ENCODE measurements around the gene SAXO1.

Gene SAXO1

GRCh38 chr9:18890372-18890771 lies 142.6 kb downstream of the SAXO1 start:
- TF ChIP-seq, protein P1, sequence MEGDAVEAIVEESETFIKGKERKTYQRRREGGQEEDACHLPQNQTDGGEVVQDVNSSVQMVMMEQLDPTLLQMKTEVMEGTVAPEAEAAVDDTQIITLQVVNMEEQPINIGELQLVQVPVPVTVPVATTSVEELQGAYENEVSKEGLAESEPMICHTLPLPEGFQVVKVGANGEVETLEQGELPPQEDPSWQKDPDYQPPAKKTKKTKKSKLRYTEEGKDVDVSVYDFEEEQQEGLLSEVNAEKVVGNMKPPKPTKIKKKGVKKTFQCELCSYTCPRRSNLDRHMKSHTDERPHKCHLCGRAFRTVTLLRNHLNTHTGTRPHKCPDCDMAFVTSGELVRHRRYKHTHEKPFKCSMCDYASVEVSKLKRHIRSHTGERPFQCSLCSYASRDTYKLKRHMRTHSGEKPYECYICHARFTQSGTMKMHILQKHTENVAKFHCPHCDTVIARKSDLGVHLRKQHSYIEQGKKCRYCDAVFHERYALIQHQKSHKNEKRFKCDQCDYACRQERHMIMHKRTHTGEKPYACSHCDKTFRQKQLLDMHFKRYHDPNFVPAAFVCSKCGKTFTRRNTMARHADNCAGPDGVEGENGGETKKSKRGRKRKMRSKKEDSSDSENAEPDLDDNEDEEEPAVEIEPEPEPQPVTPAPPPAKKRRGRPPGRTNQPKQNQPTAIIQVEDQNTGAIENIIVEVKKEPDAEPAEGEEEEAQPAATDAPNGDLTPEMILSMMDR (IDR thresholded peaks at IDR 0.05; ENCODE audit: borderline replicate concordance, control extremely low read depth, extremely low read depth, insufficient read depth, missing control alignments) = no peak
- in situ Hi-C loops (cut with MboI; ENCODE audit: low sequenced_read_pairs, unreplicated experiment) = no loop called here
- no peak for DNase-seq (ENCODE audit: low spot score)

- DNase-seq (ENCODE audit: low spot score) = no peak
- TF ChIP-seq, protein P1 (IDR thresholded peaks at IDR 0.05; ENCODE audit: borderline replicate concordance, control extremely low read depth, extremely low read depth, insufficient read depth, missing control alignments) = no peak
- in situ Hi-C loops (cut with MboI; ENCODE audit: low sequenced_read_pairs, unreplicated experiment) = no loop called here
Observed at GRCh38 chr9:18889550-18889949, 143.5 kb downstream of the SAXO1 start.

DNA sequence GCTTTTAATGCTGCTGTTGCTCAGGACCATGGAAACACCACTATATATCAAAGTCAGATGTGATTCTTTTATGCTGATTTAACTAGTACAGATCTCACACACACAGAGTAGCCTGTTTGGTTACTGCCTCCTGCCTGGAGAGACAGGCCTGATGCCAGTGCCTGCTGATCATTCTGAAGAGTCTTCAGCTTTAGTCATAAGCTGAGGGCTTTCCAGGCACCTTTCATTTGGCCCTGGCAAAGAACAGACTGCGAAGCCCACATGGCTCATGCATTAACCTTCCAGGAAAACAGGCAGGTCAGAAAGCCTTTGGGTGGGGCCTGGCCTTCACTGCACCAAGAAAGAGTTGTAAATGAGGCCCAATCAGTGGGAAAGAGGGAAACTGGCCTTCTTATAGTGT lies 144.7 kb downstream of the SAXO1 start:
- in situ Hi-C loops (cut with MboI; ENCODE audit: low sequenced_read_pairs, unreplicated experiment) = no loop called here
- DNase-seq (ENCODE audit: low spot score) = no peak
- TF ChIP-seq, protein P1 (IDR thresholded peaks at IDR 0.05; ENCODE audit: borderline replicate concordance, control extremely low read depth, extremely low read depth, insufficient read depth, missing control alignments) = no peak

- no peak for DNase-seq (ENCODE audit: low spot score)
- in situ Hi-C loops (cut with MboI; ENCODE audit: low sequenced_read_pairs, unreplicated experiment) = no loop called here
- TF ChIP-seq, protein P1 (IDR thresholded peaks at IDR 0.05; ENCODE audit: borderline replicate concordance, control extremely low read depth, extremely low read depth, insufficient read depth, missing control alignments) = no peak
Observed at GRCh38 chr9:18887546-18887945, 145.5 kb downstream of the SAXO1 start.

DNA sequence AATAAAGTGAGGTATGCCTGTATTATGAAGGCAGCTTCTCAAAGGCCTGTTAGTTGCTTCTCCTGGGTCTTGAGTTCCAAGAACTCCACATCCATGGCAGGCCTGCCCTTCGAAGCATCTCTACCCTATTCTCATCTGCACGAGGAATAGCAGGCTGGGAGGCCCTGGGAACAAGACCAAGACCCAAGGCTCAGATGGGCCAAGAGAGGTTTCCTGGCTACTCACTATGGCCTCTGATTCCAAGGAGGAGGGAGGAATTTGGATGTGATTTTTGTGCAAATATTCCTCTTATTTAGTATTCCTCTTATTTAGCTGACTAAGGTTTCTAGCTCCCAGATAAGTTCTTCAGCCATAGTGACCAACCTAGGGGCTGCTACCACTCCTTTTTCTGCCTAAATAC lies 151.3 kb downstream of the SAXO1 start:
- DNase-seq (ENCODE audit: low spot score) = no peak
- TF ChIP-seq, protein P1 (IDR thresholded peaks at IDR 0.05; ENCODE audit: borderline replicate concordance, control extremely low read depth, extremely low read depth, insufficient read depth, missing control alignments) = no peak
- in situ Hi-C loops (cut with MboI; ENCODE audit: low sequenced_read_pairs, unreplicated experiment) = no loop called here

DNA sequence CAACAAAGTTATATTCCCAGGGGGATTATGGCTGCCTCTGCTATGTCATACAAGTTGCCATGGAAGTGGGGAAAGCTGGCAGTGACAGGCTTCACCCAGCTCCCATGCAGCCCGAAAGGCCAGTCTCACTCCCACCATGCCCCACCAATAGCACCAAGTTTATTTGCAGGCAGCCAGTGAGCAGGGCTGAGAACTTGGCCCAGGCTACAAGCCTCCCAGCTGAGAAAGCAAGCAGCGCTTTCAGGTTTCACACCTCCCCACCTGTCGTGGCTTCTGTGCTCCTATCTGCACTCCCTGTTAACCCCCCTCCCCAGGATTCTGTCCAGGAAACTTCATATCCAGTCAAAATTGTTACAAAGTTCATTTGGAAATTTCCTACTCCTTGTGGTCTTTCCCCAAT lies 155.0 kb downstream of the SAXO1 start:
- DNase-seq (ENCODE audit: low spot score) = no peak
- in situ Hi-C loops (cut with MboI; ENCODE audit: low sequenced_read_pairs, unreplicated experiment) = no loop called here
- TF ChIP-seq, protein P1 (IDR thresholded peaks at IDR 0.05; ENCODE audit: borderline replicate concordance, control extremely low read depth, extremely low read depth, insufficient read depth, missing control alignments) = no peak

Data from GM13976 (cell line).